ENCODE data around the gene KLK3.

Gene KLK3

DNA sequence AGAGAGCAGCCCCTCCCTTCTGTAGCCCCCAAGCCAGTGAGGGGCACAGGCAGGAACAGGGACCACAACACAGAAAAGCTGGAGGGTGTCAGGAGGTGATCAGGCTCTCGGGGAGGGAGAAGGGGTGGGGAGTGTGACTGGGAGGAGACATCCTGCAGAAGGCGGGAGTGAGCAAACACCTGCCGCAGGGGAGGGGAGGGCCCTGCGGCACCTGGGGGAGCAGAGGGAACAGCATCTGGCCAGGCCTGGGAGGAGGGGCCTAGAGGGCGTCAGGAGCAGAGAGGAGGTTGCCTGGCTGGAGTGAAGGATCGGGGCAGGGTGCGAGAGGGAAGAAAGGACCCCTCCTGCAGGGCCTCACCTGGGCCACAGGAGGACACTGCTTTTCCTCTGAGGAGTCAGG is 4.2 kb downstream of the KLK3 start:
- no peak for DNase-seq (ENCODE audit: low read depth)
- no peak overlapping the region for H3K4me3 ChIP-seq (ENCODE audit: control insufficient read depth, low read depth, low read length)
- TF ChIP-seq, protein P1, sequence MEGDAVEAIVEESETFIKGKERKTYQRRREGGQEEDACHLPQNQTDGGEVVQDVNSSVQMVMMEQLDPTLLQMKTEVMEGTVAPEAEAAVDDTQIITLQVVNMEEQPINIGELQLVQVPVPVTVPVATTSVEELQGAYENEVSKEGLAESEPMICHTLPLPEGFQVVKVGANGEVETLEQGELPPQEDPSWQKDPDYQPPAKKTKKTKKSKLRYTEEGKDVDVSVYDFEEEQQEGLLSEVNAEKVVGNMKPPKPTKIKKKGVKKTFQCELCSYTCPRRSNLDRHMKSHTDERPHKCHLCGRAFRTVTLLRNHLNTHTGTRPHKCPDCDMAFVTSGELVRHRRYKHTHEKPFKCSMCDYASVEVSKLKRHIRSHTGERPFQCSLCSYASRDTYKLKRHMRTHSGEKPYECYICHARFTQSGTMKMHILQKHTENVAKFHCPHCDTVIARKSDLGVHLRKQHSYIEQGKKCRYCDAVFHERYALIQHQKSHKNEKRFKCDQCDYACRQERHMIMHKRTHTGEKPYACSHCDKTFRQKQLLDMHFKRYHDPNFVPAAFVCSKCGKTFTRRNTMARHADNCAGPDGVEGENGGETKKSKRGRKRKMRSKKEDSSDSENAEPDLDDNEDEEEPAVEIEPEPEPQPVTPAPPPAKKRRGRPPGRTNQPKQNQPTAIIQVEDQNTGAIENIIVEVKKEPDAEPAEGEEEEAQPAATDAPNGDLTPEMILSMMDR (conservative IDR thresholded peaks at IDR 0.05; ENCODE audit: control insufficient read depth, insufficient read depth, low read depth, low read length) = no peak

DNA sequence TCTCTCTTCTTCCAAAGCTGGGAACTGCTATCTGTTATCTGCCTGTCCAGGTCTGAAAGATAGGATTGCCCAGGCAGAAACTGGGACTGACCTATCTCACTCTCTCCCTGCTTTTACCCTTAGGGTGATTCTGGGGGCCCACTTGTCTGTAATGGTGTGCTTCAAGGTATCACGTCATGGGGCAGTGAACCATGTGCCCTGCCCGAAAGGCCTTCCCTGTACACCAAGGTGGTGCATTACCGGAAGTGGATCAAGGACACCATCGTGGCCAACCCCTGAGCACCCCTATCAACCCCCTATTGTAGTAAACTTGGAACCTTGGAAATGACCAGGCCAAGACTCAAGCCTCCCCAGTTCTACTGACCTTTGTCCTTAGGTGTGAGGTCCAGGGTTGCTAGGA is 5.1 kb downstream of the KLK3 start:
- TF ChIP-seq, protein P1 (conservative IDR thresholded peaks at IDR 0.05; ENCODE audit: control insufficient read depth, insufficient read depth, low read depth, low read length) = no peak
- no peak overlapping the region for H3K4me3 ChIP-seq (ENCODE audit: control insufficient read depth, low read depth, low read length)
- no peak for DNase-seq (ENCODE audit: low read depth)

DNA sequence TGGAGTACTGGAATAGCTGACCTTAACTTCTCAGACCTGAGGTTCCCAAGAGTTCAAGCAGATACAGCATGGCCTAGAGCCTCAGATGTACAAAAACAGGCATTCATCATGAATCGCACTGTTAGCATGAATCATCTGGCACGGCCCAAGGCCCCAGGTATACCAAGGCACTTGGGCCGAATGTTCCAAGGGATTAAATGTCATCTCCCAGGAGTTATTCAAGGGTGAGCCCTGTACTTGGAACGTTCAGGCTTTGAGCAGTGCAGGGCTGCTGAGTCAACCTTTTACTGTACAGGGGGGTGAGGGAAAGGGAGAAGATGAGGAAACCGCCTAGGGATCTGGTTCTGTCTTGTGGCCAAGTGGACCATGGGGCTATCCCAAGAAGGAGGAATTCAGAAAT is 6.3 kb downstream of the KLK3 start:
- peak; percentile 17 for DNase-seq (ENCODE audit: low read depth)
- no peak overlapping the region for H3K4me3 ChIP-seq (ENCODE audit: control insufficient read depth, low read depth, low read length)
- TF ChIP-seq, protein P1 (conservative IDR thresholded peaks at IDR 0.05; ENCODE audit: control insufficient read depth, insufficient read depth, low read depth, low read length) = no peak

DNA sequence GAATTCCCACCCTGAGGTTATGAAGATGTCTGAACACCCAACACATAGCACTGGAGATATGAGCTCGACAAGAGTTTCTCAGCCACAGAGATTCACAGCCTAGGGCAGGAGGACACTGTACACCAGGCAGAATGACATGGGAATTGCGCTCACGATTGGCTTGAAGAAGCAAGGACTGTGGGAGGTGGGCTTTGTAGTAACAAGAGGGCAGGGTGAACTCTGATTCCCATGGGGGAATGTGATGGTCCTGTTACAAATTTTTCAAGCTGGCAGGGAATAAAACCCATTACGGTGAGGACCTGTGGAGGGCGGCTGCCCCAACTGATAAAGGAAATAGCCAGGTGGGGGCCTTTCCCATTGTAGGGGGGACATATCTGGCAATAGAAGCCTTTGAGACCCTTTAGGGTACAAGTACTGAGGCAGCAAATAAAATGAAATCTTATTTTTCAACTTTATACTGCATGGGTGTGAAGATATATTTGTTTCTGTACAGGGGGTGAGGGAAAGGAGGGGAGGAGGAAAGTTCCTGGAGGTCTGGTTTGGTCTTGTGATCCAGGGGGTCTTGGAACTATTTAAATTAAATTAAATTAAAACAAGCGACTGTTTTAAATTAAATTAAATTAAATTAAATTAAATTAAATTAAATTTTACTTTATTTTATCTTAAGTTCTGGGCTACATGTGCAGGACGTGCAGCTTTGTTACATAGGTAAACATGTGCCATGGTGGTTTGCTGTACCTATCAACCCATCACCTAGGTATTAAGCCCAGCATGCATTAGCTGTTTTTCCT is 7.0 kb downstream of the KLK3 start:
- TF ChIP-seq, protein P1 (conservative IDR thresholded peaks at IDR 0.05; ENCODE audit: control insufficient read depth, insufficient read depth, low read depth, low read length) = no peak
- no peak for DNase-seq (ENCODE audit: low read depth)
- no peak overlapping the region for H3K4me3 ChIP-seq (ENCODE audit: control insufficient read depth, low read depth, low read length)

DNA sequence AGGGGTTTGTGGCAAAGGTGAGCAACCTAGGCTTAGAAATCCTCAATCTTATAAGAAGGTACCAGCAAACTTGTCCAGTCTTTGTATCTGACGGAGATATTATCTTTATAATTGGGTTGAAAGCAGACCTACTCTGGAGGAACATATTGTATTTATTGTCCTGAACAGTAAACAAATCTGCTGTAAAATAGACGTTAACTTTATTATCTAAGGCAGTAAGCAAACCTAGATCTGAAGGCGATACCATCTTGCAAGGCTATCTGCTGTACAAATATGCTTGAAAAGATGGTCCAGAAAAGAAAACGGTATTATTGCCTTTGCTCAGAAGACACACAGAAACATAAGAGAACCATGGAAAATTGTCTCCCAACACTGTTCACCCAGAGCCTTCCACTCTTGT is 14.8 kb downstream of the KLK3 start:
- DNase-seq (ENCODE audit: low read depth) = no peak
- TF ChIP-seq, protein P1 (conservative IDR thresholded peaks at IDR 0.05; ENCODE audit: control insufficient read depth, insufficient read depth, low read depth, low read length) = no peak
- no peak overlapping the region for H3K4me3 ChIP-seq (ENCODE audit: control insufficient read depth, low read depth, low read length)

DNA sequence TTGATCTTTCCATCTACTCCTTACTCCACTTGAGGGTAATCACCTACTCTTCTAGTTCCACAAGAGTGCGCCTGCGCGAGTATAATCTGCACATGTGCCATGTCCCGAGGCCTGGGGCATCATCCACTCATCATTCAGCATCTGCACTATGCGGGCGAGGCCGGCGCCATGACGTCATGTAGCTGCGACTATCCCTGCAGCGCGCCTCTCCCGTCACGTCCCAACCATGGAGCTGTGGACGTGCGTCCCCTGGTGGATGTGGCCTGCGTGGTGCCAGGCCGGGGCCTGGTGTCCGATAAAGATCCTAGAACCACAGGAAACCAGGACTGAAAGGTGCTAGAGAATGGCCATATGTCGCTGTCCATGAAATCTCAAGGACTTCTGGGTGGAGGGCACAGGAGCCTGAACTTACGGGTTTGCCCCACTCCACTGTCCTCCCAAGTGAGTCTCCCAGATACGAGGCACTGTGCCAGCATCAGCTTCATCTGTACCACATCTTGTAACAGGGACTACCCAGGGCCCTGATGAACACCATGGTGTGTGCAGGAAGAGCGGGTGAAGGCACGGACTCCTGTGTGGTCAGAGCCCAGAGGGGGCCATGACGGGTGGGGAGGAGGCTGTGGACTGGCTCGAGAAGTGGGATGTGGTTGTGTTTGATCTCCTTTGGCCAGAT is 15.8 kb downstream of the KLK3 start:
- TF ChIP-seq, protein P1 (conservative IDR thresholded peaks at IDR 0.05; ENCODE audit: control insufficient read depth, insufficient read depth, low read depth, low read length) = no peak
- peak; percentile 4 for DNase-seq (ENCODE audit: low read depth)
- no peak overlapping the region for H3K4me3 ChIP-seq (ENCODE audit: control insufficient read depth, low read depth, low read length)
